Measurements from ENCODE around the gene ZBTB32. TPM values are rescaled to one million over a fixed set of nuclear protein-coding genes. Genes with fewer than 3 reads are reported as not detected.

Gene ZBTB32
- total RNA-seq, 1 experiment from 2014 or later = 0.06 TPM

GRCh38 chr19:35751839-35752745, 47.7 kb downstream of the ZBTB32 start:
- no peak for DNase-seq (ENCODE audit: low read depth)

GRCh38 chr19:35752746-35753350, 48.5 kb downstream of the ZBTB32 start:
- no peak for DNase-seq (ENCODE audit: low read depth)

GRCh38 chr19:35753634-35754369, 49.4 kb downstream of the ZBTB32 start:
- DNase-seq (ENCODE audit: low read depth) = no peak

- no peak for DNase-seq (ENCODE audit: low read depth)
These were observed 50.2 kb downstream of the ZBTB32 start for GRCh38 chr19:35754370-35755130.

- no peak for DNase-seq (ENCODE audit: low read depth)
These were observed 50.8 kb downstream of the ZBTB32 start for GRCh38 chr19:35755131-35755549.

GRCh38 chr19:35755550-35756376, 51.4 kb downstream of the ZBTB32 start:
- no peak for DNase-seq (ENCODE audit: low read depth)

- peak; percentile 53 for DNase-seq (ENCODE audit: low read depth)
These were observed 52.2 kb downstream of the ZBTB32 start, which contains the start of gene HSPB6 for GRCh38 chr19:35756377-35757230. HSPB6 (minus strand) TSS chr19:35757029; CDS start chr19:35757008, 21 bp downstream.

GRCh38 chr19:35757231-35757748, 52.9 kb downstream of the ZBTB32 start:
- peak; percentile 85 for DNase-seq (ENCODE audit: low read depth)

- peak; percentile 99 for DNase-seq (ENCODE audit: low read depth)
These were observed 53.6 kb downstream of the ZBTB32 start, which contains the start of gene PROSER3 for GRCh38 chr19:35757749-35758608. PROSER3 (plus strand) TSS chr19:35758176; CDS start chr19:35758216, 40 bp downstream.

GRCh38 chr19:35759697-35760096, 55.3 kb downstream of the ZBTB32 start:
- DNase-seq (ENCODE audit: low read depth) = no peak

- no peak for DNase-seq (ENCODE audit: low read depth)
These were observed 56.5 kb downstream of the ZBTB32 start for GRCh38 chr19:35760711-35761349.

GRCh38 chr19:35764432-35765315, 60.3 kb downstream of the ZBTB32 start:
- no peak for DNase-seq (ENCODE audit: low read depth)

All from Daoy (cell line).